NB4 (cell line): Measurements from ENCODE around the gene KIF22.

Experiments used
- DNase-seq: peaks from one replicate; pipeline ENCODE4 v3.0.0; 2010; ENCODE audit warnings: low read depth
- H3K4me3 ChIP-seq: one replicate; pipeline ENCODE4 v1.5.1; 2011; ENCODE audit warnings: mild to moderate bottlenecking, low read depth, low read length, moderate library complexity
- MAX ChIP-seq: IDR thresholded peaks from 2 replicates; pipeline ENCODE4 v1.6.1; 2011; ENCODE audit warnings: low read depth, low read length
- MYC ChIP-seq: IDR thresholded peaks from 2 replicates; pipeline ENCODE4 v1.6.1; 2011; ENCODE audit warnings: low read depth, low read length
- POLR2A ChIP-seq: IDR thresholded peaks from 2 replicates; pipeline ENCODE4 v1.6.1; 2011; ENCODE audit warnings: mild to moderate bottlenecking; ENCODE audit not compliant: insufficient read length; ENCODE audit errors: extremely low read depth
- TF ChIP-seq, protein P1 (sequence below): IDR thresholded peaks from one replicate; pipeline ENCODE4 v1.5.1; 2012; ENCODE audit warnings: low read depth, low read length

The KIF22 gene

DNA sequence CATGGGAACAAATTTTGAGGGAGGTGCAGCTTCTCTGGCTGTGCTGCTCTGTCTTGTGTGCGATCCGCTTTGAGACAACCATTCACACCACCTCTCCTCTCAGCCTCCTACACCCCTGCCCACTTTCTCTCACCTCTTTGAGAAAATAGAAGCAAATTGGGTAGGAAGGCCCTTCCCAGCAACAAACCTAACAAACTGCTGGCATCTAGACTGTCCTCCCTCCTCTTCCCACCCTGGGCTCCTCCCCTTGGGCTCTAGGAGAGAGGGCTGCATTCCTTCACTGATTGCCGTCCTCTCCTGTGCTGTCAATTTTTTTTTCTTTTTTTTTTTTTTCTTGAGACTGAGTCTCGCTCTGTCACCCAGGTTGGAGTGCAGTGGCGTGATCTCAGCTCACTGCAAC lies 59.0 kb downstream of the KIF22 start:
- TF ChIP-seq, protein P1, sequence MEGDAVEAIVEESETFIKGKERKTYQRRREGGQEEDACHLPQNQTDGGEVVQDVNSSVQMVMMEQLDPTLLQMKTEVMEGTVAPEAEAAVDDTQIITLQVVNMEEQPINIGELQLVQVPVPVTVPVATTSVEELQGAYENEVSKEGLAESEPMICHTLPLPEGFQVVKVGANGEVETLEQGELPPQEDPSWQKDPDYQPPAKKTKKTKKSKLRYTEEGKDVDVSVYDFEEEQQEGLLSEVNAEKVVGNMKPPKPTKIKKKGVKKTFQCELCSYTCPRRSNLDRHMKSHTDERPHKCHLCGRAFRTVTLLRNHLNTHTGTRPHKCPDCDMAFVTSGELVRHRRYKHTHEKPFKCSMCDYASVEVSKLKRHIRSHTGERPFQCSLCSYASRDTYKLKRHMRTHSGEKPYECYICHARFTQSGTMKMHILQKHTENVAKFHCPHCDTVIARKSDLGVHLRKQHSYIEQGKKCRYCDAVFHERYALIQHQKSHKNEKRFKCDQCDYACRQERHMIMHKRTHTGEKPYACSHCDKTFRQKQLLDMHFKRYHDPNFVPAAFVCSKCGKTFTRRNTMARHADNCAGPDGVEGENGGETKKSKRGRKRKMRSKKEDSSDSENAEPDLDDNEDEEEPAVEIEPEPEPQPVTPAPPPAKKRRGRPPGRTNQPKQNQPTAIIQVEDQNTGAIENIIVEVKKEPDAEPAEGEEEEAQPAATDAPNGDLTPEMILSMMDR = no peak
- TF ChIP-seq POLR2A = no peak
- no peak for TF ChIP-seq MAX
- no peak for TF ChIP-seq MYC
- H3K4me3 ChIP-seq = no peak overlapping the region
- no peak for DNase-seq

GRCh38 chr16:29850998-29851397 lies 60.4 kb downstream of the KIF22 start:
- no peak for TF ChIP-seq MYC
- TF ChIP-seq, protein P1 = no peak
- no peak for TF ChIP-seq MAX
- TF ChIP-seq POLR2A = no peak
- no peak for DNase-seq
- H3K4me3 ChIP-seq = no peak overlapping the region

DNA sequence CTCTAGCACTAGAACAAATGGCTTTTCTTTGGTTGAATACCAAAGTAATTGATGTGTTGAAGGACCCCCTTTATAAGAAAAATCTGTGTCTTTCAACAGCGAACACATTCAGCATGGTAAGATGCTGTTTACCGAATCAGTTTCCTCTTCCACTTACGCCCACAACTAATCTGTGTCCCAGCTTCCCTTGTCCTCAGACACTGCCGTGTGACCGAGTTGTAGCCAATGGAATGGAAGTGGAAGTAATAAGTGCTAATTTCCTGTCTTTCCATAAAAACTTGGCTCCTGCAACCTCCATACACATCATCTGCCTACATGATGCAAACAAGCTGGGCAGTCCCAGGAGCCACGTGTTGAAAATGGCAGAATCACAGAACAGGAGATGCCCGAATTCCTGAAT lies 62.1 kb downstream of the KIF22 start:
- TF ChIP-seq POLR2A (no peak), MAX (no peak), MYC (no peak)
- TF ChIP-seq, protein P1 = no peak
- H3K4me3 ChIP-seq = no peak overlapping the region
- DNase-seq = no peak

- DNase-seq = no peak
- no peak for TF ChIP-seq POLR2A
- no peak for TF ChIP-seq MAX
- TF ChIP-seq MYC = no peak
- TF ChIP-seq, protein P1 = no peak
- no peak overlapping the region for H3K4me3 ChIP-seq
These were observed 64.1 kb downstream of the KIF22 start for GRCh38 chr16:29854520-29855100.
